Keratinocyte (primary cell): ENCODE results near the gene WDFY2. TPM values are rescaled to one million over a fixed set of nuclear protein-coding genes. Genes with fewer than 3 reads are reported as not detected.

Source experiments
- DNase-seq: peaks from one replicate; pipeline ENCODE4 v3.0.0-alpha.2; 2011; ENCODE audit warnings: low read depth, missing footprints, low spot score
- FAIRE-seq: peaks from 2 replicates; lab custom pipeline; 2011; peaks lifted over from hg19 to GRCh38; lab: Jason Lieb, UNC
- H2AFZ ChIP-seq: 2 replicates; pipeline ENCODE4 v1.6.0; 2012; ENCODE audit warnings: low read length, control low read depth, inconsistent platforms; ENCODE audit not compliant: control insufficient read depth
- H3K27ac ChIP-seq: 2 replicates; pipeline ENCODE4 v1.5.1; 2011; ENCODE audit warnings: low read length; ENCODE audit not compliant: control insufficient read depth, insufficient read depth
- H3K27me3 ChIP-seq: 3 replicates; pipeline ENCODE4 v1.6.0; 2011; ENCODE audit warnings: low read length; ENCODE audit not compliant: control insufficient read depth, insufficient read depth; ENCODE audit errors: extremely low read depth
- H3K36me3 ChIP-seq, 2 experiments: 2 replicates in 1 of 2; 3 replicates in 1 of 2; pipeline ENCODE4 v1.5.1; 2011; ENCODE audit warnings: low read length in 2 of 2, mild to moderate bottlenecking in 1 of 2; ENCODE audit not compliant: control insufficient read depth in 2 of 2, insufficient read depth in 2 of 2; ENCODE audit errors: extremely low read depth in 1 of 2
- H3K4me1 ChIP-seq: 3 replicates; pipeline ENCODE4 v1.5.1; 2011; ENCODE audit warnings: low read length; ENCODE audit not compliant: control insufficient read depth, insufficient read depth; ENCODE audit errors: extremely low read depth
- H3K4me2 ChIP-seq: 3 replicates; pipeline ENCODE4 v1.6.0; 2011; ENCODE audit warnings: low read depth, low read length; ENCODE audit not compliant: control insufficient read depth, insufficient read depth; ENCODE audit errors: extremely low read depth
- H3K4me3 ChIP-seq, 3 experiments: fragments of 200-600 bp in 1 of 3; sonication (generic) in 1 of 3; 2 replicates in 2 of 3; 3 replicates in 1 of 3; pipeline ENCODE4 v1.5.1; 2011 to 2016; ENCODE audit warnings: low read length in 3 of 3, mild to moderate bottlenecking in 3 of 3, control low read depth in 2 of 3, inconsistent platforms in 1 of 3, low read depth in 1 of 3, mixed read lengths in 1 of 3, mixed run types in 1 of 3, moderate library complexity in 1 of 3; ENCODE audit not compliant: control insufficient read depth in 2 of 3, insufficient read depth in 2 of 3; ENCODE audit errors: extremely low read depth in 1 of 3
- H3K79me2 ChIP-seq: 2 replicates; pipeline ENCODE4 v1.6.0; 2012; ENCODE audit warnings: low read length; ENCODE audit not compliant: control insufficient read depth, insufficient read depth
- H3K9ac ChIP-seq: 3 replicates; pipeline ENCODE4 v1.6.0; 2011; ENCODE audit warnings: low read length; ENCODE audit not compliant: control insufficient read depth, insufficient read depth; ENCODE audit errors: extremely low read depth
- H3K9me1 ChIP-seq: 3 replicates; pipeline ENCODE4 v1.6.0; 2011; ENCODE audit warnings: low read length; ENCODE audit not compliant: control insufficient read depth, insufficient read depth; ENCODE audit errors: extremely low read depth
- H3K9me3 ChIP-seq: 2 replicates; pipeline ENCODE4 v1.5.1; 2012; ENCODE audit warnings: low read depth, low read length; ENCODE audit not compliant: control insufficient read depth
- H4K20me1 ChIP-seq: 3 replicates; pipeline ENCODE4 v1.6.0; 2011; ENCODE audit warnings: low read length; ENCODE audit not compliant: control insufficient read depth, insufficient read depth; ENCODE audit errors: extremely low read depth
- EZH2 ChIP-seq: IDR thresholded peaks from one replicate; pipeline ENCODE4 v1.6.1; 2012; ENCODE audit warnings: inconsistent platforms, mild to moderate bottlenecking, low read length, moderate library complexity
- dilution Hi-C: fragments of 300-500 bp; cut with MboI; formaldehyde crosslinking; loops from one replicate; pipeline ENCODE4 v1.7.0; 2020; ENCODE audit warnings: low sequenced_read_pairs; ENCODE audit not compliant: extremely low pct_ligation_motif_present
- polyA plus RNA-seq, 5 experiments: library from polyadenylated mRNA; depleted of rRNA in 3 of 5; stranded (reverse) in 3 of 5; stranded (forward) in 1 of 5; unstranded in 1 of 5; fragments of >200 nt; gene quantifications; 1 replicate in 1 of 5; 2 replicates in 3 of 5; 3 replicates in 1 of 5; pipeline versions ENCODE4 v1.2.1 to v1.2.3, GENCODE V29; 2011 to 2012; ENCODE audit warnings: missing spikeins in 2 of 5, low read depth in 1 of 5, low replicate concordance in 1 of 5
- TF ChIP-seq, protein P1 (sequence below), 3 experiments: IDR thresholded peaks in 1 of 3; conservative IDR thresholded peaks in 1 of 3; optimal IDR thresholded peaks in 1 of 3; 2 replicates in 2 of 3; 3 replicates in 1 of 3; pipeline versions ENCODE3 to v1.5.1; 2011; ENCODE audit warnings: low read length in 3 of 3, mild to moderate bottlenecking in 3 of 3, moderate library complexity in 2 of 3, control low read depth in 1 of 3, inconsistent platforms in 1 of 3; ENCODE audit not compliant: insufficient read depth in 2 of 3; ENCODE audit errors: extremely low read depth in 1 of 3

The WDFY2 gene
- polyA plus RNA-seq, 1 donor (not counting 4 experiments of a cell fraction or from before 2014, with no cell fraction given): 18.6 TPM

DNA sequence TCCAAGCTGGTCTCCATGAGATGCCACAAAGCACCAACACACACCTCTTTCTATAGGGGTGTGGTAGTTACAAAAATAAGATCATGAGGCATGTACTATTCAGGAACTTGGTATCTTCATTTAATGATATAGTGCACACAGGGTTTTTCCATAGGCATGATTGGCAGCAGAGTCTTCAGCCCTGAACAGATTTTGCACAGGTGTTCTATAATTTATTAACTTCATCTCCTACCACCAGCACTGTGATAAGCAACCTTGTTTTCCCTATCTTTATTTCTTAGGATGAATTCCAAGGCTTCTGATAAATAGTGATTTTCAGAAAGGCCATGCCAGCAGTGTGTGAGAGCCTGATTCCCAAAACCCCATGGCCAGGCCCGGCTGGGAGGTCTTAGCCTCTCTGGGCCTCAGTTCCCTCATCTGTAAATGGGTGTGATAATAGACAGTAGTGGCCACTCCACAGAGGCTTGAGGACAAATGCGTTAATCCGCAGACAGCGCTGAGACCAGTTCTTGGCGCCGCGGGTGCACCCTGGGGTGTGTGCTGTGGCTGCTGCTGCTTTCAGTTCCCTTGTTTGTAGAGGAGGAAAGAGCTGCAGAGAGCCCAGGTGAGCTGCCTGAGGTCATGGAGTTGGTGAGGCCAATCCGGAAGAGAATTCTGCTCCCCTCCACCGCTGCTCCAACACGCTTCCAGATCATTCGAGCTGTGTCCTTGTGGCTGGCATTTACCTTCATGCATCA is 186.6 kb downstream of the WDFY2 start:
- TF ChIP-seq EZH2: no peak
- TF ChIP-seq, protein P1, sequence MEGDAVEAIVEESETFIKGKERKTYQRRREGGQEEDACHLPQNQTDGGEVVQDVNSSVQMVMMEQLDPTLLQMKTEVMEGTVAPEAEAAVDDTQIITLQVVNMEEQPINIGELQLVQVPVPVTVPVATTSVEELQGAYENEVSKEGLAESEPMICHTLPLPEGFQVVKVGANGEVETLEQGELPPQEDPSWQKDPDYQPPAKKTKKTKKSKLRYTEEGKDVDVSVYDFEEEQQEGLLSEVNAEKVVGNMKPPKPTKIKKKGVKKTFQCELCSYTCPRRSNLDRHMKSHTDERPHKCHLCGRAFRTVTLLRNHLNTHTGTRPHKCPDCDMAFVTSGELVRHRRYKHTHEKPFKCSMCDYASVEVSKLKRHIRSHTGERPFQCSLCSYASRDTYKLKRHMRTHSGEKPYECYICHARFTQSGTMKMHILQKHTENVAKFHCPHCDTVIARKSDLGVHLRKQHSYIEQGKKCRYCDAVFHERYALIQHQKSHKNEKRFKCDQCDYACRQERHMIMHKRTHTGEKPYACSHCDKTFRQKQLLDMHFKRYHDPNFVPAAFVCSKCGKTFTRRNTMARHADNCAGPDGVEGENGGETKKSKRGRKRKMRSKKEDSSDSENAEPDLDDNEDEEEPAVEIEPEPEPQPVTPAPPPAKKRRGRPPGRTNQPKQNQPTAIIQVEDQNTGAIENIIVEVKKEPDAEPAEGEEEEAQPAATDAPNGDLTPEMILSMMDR (optimal IDR thresholded peaks at IDR 0.05 in 1 of 3, IDR thresholded peaks at IDR 0.05 in 1 of 3, conservative IDR thresholded peaks at IDR 0.05 in 1 of 3; ENCODE audit: extremely low read depth in 1 of 3, insufficient read depth in 2 of 3, low read length in 3 of 3): no peak
- H3K4me3 ChIP-seq: no peak overlapping the region
- FAIRE-seq: no peak
- H3K27me3 ChIP-seq: peaks cover 4% of the 10 kb centered on the region
- DNase-seq: no peak
- H3K9me3 ChIP-seq: no peaks in the 10 kb centered on the region
- H3K4me2 ChIP-seq: no peak overlapping the region
- no peaks in the 10 kb centered on the region for H3K79me2 ChIP-seq
- no peaks in the 10 kb centered on the region for H3K4me1 ChIP-seq
- no peak overlapping the region for H2AFZ ChIP-seq
- H3K36me3 ChIP-seq: peaks cover 13 to 15% of the 10 kb centered on the region in 2 experiments
- dilution Hi-C loops: no loop called here
- no peaks in the 10 kb centered on the region for H3K9me1 ChIP-seq
- no peak overlapping the region for H3K9ac ChIP-seq
- H4K20me1 ChIP-seq: no peaks in the 10 kb centered on the region
- no peak overlapping the region for H3K27ac ChIP-seq

DNA sequence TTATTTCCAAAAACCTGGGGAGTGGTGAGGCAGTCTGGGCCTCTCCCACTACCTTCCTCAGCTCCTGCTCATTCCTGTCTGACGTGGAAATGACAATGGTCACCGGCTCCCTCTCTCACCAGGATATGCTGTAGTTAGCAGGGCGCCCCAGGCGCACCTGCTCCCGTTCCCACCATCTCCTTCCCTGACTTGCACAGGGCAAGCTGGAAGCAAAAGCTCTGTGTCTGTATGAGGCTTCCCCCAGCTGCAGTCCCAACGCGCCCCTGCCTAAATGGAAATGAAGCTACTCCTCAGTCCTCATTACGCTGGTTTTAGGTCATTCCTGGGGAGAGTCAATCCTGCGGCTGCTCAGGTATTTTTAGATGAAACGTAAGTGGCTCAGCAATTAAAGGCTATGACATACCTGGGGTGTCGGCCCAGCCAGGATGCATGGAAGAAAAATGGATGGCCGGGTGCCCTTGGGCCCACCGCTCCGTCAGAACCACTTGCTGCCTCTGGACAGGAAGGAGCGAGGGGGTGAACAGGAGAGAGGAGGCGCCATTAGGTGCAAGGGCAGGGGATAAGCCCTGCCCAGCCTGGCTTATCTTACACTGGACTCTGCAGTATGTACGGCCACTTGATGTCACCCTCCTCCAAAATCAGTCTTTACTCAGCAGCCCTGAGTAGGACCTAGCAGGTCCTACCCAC is 187.3 kb downstream of the WDFY2 start:
- FAIRE-seq (no peak), DNase-seq (no peak)
- no peak overlapping the region for H3K4me3 ChIP-seq
- no peaks in the 10 kb centered on the region for H3K4me1 ChIP-seq
- H3K36me3 ChIP-seq: peaks cover 10 to 12% of the 10 kb centered on the region in 2 experiments
- dilution Hi-C loops: no loop called here
- H3K9ac ChIP-seq: no peak overlapping the region
- no peak overlapping the region for H3K27ac ChIP-seq
- peaks cover 4% of the 10 kb centered on the region for H3K27me3 ChIP-seq
- no peaks in the 10 kb centered on the region for H4K20me1 ChIP-seq
- TF ChIP-seq, protein P1 (optimal IDR thresholded peaks at IDR 0.05 in 1 of 3, IDR thresholded peaks at IDR 0.05 in 1 of 3, conservative IDR thresholded peaks at IDR 0.05 in 1 of 3; ENCODE audit: extremely low read depth in 1 of 3, insufficient read depth in 2 of 3, low read length in 3 of 3): no peak
- TF ChIP-seq EZH2: no peak
- H3K9me3 ChIP-seq: no peaks in the 10 kb centered on the region
- no peak overlapping the region for H3K4me2 ChIP-seq
- no peak overlapping the region for H2AFZ ChIP-seq
- no peaks in the 10 kb centered on the region for H3K79me2 ChIP-seq
- H3K9me1 ChIP-seq: no peaks in the 10 kb centered on the region
